H1 (cell line): ENCODE measurements around the gene PCID2.

Experiments
- SP2 ChIP-seq: IDR thresholded peaks from 2 replicates; pipeline ENCODE4 v1.6.1; 2012; ENCODE audit warnings: mild to moderate bottlenecking, low read length, inconsistent platforms
- TAF1 ChIP-seq: IDR thresholded peaks from 2 replicates; pipeline ENCODE4 v1.6.1; 2011; ENCODE audit warnings: mild to moderate bottlenecking, low read depth, low read length

DNA sequence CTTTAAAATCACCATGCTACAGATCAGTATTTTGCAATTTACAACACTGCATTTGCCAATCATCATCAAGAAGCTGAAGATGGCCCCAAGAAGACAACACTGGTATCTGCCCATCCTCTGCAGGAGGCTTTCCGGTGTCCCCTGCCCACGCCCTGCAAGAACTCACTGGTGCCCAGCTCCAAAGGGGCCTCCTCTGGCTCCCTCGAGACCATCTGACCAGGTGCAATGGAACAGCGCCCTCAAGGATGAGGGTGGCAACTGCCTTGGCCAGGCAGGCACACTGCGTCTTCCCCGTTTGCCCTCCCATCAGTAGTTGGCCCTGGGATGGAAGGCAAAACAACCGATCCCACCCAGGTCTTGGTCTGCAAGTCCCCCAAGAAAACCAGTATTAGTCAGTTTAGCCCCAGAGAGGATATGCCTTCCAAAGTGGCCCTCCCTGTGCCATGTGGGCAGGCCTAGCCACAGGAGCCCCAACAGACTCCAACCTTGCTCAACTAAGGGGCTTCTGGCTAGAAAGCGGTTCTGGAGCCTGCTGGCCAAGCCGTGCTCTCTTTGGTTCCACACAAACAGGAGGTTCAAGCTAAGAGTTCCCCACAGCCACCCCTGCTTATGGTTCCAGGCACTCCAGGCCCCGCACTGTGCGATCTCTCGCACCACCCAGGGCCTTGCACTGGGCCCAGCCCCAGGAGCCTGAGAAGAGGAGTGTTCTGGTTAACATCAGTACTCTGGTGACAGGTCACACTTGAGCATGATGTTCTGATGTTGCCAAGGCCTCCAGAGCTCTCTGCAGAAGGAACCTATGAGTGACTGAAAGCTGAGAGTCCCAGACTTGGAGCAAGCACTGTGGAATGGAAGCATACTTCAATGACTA lies 4.7 kb downstream of the PCID2 start:
- TF ChIP-seq TAF1 (no peak), SP2 (no peak)
